ENCODE results near the gene UBR1.
A peak's percentile ranks its signal among the peaks of the same experiment; 100 is the strongest.
"Not testable (repeated sequence)": the region's sequence is repeated elsewhere in the genome, so short reads cannot be mapped to it uniquely, and the experiment has no call there.

The UBR1 gene

DNA sequence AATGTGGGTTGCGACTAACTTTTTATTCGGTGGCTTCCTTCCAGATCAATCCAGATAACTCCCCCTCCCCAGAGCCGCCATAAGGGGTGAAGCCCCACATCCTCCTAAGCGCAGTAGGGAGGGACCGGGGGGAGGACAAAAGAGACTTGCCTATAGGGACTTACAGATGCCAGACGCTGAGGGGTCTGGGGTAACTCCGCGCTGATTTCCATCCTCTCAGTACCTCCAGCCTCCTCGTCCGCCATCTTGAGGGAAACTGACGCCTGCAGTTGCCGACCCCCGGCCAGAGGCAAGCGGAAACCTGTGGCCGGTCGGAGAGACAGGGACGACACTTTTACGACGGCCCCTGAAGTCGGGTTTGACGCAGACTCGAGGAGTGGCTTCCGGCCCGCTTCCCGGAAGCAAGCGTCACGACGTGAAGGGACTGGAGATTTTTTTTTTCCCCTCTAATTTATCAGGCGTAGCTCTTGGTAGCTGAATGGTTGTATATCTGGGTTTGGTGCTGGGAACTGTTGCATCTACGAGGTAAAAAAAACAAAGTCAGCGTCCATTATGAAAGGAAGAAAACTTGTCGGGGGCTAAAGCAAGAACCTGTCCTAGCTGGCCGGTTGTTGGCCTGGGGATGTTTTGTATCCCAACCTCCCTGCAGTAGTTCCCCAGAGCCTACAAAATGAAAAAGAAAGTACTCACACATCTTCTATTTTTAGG lies at the start of gene UBR1:
Gene UBR1, minus strand, starts transcription at position 261 of the 708 bp plus-strand sequence. Its CDS starts 16 bp downstream, at position 245.
- DNase-seq: peak; percentile 75

DNA sequence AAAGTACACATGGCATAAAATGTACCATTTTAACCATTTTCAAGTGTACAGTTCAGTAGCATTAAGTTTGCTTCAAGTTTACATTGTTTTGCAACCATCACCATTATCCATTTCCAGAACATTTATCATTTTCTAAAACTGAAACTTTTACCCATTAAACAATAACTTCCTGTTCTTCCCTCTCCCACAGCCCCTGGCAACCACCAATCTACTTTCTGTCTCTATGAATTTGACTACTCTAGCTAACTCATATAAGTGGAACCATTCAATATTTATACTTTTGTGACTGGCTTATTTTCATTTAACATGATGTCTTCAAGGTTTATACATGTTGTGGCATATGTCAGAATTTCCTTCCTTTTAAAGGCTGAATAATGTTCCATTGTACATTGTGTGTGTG lies 47.4 kb upstream of the UBR1 start:
- no peak for DNase-seq

DNA sequence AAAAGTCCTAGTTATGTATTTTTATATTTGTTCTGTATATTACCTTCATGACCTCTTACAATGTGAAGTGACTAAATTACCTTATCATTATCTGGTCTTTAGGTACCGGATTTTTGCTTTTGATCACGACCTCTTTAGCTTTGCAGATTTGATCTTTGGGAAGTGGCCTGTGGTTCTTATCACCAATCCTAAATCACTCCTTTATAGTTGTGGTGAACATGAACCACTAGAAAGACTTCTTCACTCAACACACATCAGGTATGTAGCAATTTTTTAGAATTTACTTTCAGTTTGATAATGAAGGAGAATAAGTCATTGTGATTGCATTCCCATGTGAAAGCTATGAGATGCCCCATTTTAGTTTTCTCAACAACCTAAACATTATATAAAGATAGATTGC lies 45.9 kb upstream of the UBR1 start:
- DNase-seq: no peak

DNA sequence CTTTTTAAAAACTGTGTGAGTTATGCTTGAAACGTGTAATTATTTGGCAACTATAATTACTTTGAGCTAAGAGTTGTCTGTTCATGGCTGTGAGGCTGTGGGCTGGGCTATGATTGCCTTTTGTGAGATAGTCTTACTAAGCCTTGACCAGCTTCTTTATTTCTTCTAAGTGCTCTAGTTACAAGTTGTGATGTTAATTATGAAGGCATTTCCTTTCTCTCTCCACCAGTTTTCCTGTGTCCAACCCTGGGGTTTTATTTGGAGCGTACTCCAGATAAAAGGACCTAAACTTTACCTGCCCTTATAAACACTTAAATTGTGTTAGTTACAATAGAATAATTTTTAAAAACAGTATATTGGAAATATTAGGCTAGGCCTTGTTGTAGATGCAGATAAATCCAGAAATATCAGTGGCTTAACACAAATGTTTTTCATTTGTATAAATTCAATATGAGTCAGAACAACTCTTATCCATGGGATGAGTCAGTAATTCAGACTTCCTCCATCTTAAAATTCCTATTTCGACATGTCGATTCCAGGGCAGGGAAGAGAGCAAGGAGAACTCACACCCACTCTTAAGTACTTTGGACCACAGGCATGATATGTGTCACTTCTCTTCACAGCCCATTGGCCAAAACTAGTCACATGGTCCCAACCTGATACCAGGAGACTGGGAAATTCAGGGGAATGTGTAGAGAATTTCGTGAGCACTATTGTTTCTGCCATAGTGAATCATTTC lies 44.5 kb upstream of the UBR1 start:
- DNase-seq: no peak

DNA sequence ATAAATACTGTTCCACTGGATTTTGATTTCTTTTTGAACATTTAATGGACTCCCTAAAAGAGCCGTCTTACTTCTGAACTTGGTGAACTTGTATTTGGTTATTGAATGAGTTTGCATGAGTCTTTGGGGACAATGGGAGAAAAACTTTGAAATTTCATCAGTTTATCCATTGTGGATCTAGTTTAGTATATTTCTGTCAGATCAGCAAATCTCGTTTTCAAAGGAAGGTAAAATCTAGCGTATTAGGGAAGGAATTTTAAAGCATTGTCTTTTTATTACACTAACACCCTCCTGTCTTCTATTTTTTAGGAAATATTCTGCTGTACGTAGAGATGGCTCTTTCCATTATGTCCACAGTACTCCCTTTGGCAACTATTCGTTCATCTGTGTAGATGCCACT lies 40.3 kb upstream of the UBR1 start:
- no peak for DNase-seq

DNA sequence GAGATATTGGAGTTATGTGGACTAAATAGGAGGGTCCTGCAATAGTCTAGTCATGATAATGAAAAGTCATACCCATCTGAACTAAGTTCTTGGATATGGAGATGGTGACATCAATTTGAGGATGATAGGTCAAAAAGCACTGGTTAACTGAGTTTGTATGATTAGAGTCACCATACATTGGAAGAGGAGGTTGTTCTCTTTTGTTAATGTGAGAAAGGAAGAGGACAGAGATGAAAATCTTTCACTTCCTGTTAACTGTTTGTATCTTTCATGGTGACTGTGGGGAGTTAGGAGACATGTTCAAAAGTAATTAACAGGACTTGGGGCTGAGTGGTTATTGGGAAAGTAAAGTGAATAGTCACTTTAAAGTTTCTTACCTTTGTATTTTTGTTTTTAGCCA lies 38.7 kb upstream of the UBR1 start:
- no peak for DNase-seq

DNA sequence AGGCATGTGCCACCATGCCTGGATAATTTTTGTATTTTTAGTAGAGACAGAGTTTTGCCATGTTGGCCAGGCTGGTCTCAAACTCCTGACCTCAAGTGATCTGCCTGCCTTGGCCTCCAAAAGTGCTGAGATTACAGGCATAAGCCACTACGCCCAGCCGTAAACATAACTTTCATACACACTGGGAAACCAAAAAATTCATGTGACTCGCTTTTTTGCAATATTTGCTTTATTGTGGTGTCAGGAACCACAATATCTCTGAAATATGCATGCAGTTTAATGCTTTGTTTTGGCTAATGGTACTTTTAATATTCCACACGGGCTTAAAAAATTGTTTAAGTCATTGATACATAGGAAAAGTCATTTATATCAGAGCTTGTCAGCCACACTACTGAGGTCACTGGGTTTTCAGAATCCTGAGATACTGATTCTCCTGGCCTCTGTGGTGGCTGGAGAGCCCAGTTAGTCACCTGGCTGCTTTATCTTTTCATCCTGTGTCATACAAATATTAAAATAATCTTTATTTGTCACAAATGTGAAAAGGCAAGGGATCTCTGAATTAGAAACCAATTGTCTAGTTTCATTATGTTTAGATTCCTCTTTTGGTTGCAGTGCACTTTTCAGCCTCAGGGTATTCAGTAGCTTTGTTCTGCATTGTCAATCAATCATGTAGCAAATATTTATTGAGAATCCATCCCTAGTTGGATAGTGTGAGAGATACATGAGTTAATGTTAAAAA lies 37.5 kb upstream of the UBR1 start:
- DNase-seq: no peak

DNA sequence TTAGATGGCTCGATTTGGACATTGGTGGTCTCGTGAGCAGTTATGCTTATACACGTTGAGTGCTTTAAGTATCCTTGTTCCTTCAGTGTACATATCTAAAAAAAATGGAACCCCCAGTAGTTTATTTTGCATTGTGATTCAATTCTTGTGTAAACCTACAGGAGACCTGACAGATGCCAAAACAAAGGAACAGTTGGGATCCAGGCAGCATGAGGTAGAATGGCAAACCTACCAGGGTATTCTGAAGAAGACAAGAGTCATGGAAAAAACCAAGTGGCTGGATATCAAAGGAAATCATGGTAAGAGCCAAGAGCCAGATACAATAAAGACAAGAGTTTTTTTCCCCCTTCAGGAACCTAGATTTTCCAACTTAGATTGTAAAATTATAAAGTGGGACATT lies 29.5 kb upstream of the UBR1 start:
- no peak for DNase-seq

DNA sequence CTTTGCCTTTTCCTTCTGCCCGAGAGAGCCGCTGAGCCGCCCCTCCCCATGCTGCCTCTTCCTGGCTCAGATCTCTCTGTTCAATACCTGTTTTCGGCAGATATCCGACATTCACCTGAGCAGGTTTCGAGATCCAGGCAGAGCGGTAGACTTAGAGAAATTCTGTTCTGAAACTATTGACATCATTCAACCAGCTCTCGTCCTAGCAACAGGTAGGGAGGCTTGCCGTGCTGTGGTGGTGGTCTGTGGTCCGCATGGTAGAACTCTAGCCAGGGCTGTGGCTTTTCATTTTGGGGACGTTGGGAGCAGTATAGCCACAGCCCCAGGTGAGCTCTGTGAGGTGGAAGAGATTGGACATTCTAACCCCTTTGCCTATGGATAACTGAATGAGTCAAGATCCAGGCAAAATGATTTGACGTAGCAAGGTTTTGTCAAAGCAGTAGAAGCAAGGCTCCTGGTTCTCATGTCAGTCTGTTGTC lies 28.4 kb upstream of the UBR1 start:
- DNase-seq: no peak

DNA sequence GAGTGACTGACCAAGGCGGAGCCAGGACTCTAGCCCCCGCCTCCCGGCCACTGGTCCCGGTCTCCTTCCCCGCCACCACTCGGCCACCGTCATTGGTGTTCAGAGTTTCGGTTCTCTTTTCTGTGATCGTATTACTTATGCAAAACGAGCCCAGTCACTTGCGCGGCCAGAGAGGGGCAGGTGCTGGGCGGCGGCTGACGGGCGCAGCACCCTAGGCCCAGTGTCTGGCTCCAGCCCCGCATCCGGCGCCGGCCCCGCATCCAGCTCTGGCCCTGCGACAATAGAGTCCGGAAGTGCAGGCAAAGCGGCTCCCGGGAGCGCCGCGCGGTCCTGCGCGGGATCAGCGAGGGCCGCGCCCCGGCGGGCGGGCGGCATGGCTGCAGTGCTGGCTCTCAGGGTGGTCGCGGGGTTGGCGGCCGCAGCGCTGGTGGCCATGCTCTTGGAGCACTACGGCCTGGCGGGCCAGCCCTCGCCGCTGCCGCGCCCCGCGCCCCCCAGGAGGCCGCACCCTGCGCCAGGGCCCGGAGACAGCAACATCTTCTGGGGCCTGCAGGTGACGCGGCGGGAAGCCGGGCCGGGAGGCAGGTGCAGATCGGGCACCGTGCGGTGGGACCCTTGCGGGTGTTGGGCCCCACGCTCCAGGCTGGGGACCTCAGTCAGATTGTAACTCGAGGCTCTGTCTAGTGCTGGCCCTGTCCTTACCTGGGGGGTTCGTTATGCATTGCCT lies 27.8 kb upstream of the UBR1 start, which contains the start of gene TMEM62:
Gene TMEM62, plus strand, starts transcription at position 157 of the 727 bp plus-strand sequence. Its CDS starts 217 bp downstream, at position 374.
- DNase-seq: peak; percentile 49

DNA sequence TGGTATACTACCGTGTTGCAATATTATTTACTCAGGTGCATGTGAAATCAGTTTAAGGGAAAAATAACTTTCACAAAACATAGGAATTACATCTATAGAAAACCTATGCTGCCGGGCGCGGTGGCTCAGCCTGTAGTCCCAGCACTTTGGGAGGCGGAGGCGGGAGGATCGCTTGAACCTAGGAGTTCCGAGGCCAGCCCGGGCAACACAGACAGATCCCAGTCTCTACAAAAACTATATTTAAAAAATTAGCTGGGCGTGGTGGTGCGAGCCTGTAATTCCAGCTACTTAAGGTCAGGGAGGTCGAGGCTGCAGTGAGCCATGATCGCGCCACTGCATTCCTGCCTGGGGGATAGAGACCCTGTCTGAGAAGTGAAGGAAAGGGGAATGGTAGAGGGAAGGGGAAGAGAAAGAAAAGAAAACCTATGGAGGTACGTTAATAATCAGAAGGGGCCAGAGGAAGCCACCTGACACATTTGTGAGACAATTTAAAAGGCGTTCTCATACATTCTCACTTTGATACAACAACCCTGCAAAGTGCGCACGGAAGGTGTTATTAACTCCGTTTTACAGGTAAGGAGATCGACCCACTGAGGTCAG lies 27.1 kb upstream of the UBR1 start:
- DNase-seq: no peak

DNA sequence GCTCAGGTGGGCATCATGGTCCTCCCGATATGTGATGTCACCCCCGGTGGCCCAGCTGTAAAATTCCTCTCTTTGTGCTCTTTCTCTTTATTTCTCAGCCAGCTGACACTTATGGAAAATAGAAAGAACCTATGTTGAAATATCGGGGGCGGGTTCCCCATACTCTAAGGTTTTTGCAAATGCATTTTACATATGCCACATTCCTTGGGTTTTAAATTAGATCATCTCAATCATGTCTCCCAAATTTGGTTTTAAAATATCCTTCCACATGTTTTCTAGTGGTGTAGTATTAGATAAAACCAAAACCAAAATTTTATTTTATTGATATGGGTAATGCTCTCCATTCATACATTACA lies 23.1 kb upstream of the UBR1 start:
- DNase-seq: no peak

DNA sequence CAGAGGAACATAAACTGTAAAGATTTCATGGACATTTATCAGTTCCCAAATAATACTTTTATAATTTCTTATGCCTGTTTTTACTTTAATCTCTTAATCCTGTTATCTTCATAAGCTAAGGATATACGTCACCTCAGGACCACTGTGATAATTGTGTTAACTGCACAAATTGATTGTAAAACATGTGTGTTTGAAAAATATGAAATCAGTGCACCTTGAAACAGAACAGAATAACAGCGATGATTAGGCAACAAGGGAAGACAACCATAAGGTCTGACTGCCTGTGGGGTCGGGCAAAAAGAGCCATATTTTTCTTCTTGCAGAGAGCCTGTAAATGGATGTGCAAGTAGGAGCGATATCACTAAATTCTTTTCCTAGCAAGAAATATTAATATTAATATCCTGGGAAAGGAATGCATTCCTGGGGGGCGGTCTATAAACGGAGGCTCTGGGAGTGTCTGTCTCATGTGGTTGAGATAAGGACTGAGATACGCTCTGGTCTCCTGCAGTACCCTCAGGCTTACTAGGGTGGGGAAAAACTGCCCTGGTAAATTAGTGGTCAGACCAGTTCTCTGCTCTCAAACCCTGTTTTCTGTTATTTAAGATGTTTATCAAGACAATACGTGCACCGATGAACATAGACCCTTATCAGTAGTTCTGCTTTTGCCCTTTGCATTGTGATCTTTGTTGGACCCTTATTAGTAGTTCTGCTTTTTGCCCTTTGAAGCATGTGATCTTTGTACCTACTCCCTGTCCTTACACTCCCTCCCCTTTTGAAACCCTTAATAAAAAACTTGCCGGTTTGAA lies 22.5 kb upstream of the UBR1 start:
- DNase-seq: not testable (repeated sequence)

DNA sequence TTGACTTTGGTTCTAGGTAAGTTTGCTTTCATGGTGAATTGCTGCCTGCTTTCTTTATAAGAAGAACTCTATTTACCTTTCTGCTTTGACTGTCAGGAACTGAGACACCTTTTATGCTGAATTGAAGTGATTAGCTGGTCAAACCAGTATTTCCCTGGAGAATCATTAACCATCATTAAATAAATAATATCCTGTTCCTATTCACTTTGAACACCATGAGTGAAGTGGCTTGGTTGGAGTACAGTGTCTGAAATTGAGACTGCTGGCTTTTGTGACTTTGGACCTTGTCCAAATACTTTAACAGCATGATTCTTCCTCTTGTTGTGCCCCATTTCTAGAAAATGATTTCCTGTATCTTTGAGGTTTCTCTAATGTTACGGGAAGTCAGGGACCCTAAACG lies 21.9 kb upstream of the UBR1 start:
- DNase-seq: peak; percentile 72

DNA sequence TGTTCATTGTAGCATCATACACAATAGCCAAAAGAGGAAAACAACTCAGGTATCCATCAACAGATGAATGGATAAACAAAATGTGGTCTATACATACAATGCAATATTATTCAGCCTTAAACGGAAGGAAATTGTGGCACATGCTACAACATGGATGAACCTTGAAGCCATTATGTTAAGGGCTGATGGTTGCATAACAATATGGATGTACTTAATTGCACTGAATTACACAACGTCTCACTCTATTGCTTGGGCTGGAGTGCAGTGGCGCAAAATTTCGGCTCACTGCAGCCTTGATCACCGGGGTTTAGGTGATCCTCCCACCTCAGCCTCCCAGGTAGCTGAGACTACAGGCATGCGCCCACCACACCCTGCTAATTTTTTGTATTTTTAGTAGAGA lies 20.5 kb upstream of the UBR1 start:
- DNase-seq: no peak

DNA sequence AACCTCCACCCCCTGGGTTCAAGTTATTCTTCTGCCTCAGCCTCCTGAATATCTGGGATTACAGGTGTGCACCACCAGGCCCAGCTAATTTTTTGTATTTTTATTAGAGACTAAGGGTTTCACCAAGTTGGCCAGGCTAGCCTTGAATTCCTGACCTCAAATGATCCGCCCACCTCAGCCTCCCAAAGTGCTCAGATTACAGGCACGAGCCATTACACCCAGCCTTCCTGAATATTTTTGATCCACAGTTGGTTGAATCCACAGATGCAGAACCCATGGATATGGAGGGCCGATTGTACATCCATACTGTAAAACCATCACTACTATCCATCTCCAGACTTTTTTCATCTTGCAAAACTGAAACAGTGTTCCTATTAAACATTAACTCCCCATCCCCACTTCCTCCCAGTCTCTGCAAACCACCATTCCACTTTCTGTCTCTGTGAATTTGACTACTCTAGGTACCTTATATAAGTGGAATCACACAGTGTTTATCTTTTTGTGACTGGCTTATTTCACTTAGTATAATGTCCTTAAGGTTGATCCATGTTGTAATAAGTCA lies 19.3 kb upstream of the UBR1 start:
- no peak for DNase-seq

DNA sequence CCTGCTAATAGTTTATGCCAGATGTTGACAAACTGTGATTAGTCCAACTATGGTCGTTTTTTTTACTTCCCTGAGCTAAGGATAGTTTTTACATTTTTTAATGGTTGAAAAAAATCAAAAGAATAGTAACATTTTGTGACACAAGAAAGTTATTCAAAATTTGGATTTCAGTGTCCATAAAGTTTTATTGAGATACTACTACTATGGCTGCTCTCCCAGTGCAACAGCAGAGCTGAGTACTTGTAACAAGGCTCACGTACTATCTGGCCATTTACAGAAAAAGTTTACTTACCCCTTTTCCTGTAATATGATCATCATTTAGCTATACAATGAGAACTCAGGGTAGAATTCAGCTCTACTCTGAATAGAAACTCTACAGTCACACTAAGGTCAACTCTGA lies 16.0 kb upstream of the UBR1 start:
- no peak for DNase-seq

DNA sequence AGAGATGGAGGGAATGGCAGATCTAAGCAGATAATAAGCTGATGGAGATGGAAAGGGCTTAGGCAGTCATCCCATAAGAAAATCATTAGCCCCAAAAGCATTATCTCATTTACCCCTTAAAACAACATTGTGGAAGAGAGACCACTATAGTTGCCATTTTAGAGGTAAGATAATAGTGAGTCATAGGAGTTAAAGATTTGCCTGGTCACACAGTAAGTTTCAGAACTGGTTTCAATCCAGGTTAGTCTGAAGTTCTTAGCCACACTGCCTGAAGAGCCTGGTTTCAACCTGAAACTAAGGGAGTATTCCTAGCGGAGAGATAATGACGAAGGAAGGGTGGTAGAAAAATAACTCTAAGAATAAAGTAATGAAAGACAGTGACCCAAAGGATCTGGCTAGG lies 13.0 kb upstream of the UBR1 start:
- no peak for DNase-seq

DNA sequence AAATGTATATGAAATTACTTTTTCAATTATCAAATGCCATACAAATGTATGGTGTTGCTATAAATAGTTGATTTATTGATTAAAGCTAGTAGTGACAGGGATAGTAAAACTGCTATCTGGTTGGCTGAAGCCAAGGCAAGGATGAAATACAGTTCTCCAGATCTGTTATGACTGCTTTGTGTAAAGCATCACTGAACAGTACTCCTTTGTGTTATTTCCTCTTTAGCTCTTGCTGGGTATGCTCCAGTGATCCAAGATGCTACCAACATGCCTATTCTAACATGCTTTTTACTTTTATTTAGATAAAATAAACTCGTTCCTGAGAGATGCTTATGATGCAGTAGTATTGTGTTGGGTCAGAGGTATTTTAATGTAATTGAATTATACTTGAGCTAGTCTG lies 12.4 kb upstream of the UBR1 start:
- DNase-seq: no peak

DNA sequence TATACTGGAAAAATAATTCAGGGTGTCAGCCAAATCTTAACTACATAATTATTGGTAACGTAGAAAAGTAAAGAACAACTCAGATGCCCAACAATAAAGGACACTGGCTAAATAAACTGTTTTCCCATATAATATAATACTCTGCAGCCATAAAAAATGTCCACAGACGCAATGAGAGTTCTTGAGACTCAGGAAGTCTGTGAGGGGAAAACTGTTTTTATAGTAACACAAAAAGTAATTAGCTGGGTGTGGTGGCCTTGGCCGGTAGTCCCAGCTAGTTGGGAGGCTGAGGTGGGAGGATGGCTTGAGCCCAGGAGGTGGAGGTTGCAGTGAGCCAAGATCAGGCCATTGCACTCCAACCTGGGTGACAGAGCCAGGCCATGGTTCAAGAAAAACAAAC lies 5.5 kb upstream of the UBR1 start:
- no peak for DNase-seq

DNA sequence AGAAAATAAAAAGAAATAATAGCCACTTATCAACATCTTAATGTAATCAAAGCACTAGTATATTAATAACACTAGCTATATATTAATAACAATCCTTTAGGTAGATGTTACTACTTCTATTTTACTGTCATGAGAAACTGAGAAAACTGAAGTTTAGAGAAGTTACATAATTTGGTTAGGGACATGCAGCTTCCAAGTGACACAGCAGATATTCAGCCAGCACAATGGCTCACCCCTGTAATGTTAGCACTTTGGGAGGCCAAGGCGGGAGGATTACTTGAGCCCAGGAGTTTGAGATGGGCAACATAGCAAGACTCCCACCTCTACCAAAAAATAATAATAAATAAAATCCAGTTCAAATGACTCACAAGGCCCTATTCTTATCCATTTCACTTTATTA lies 1.9 kb upstream of the UBR1 start:
- no peak for DNase-seq

DNA sequence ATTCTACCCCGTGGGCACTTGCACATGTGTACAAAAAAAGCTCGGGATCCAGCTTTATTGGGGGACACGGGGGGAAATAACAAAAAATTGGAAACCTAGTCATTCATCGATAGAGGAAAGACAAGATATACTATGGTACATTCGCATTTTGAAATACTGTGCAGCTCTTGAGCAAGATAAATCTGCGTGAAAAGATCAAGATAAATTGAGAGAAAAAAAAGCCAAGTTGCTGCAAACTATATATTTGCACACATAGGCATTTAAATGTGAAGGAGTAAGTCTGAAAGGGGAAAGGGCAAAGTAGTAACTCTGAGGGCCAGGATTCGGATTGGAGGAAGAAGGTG lies 620 bp upstream of the UBR1 start:
- DNase-seq: no peak

Measured in NCI-H1105 treated with DMSO at 0.1 percent for 48 hours (cell line).